ENCODE data around the gene INHBA.
A peak's percentile ranks its signal among the peaks of the same experiment; 100 is the strongest.

The INHBA gene

GRCh38 chr7:41711283-41712064 is 8.6 kb upstream of the INHBA start:
- no peak for DNase-seq (ENCODE audit: low read depth in 1 of 2, low spot score in 1 of 2)

GRCh38 chr7:41710838-41711237 is 7.9 kb upstream of the INHBA start:
- DNase-seq (ENCODE audit: low read depth in 1 of 2, low spot score in 1 of 2), result no peak

- DNase-seq (ENCODE audit: low read depth in 1 of 2, low spot score in 1 of 2), result no peak
These were observed 6.7 kb upstream of the INHBA start for GRCh38 chr7:41709621-41710020.

GRCh38 chr7:41708581-41709358 is 5.9 kb upstream of the INHBA start:
- DNase-seq (ENCODE audit: low read depth in 1 of 2, low spot score in 1 of 2), result no peak

GRCh38 chr7:41706228-41706930 is 3.5 kb upstream of the INHBA start:
- DNase-seq (ENCODE audit: low read depth in 1 of 2, low spot score in 1 of 2), result no peak

- peak; percentile 3 to 46 for DNase-seq (ENCODE audit: low read depth in 1 of 2, low spot score in 1 of 2)
These were observed 2.4 kb upstream of the INHBA start for GRCh38 chr7:41705109-41705901.

GRCh38 chr7:41701068-41701941 is 1.6 kb downstream of the INHBA start:
- DNase-seq (ENCODE audit: low read depth in 1 of 2, low spot score in 1 of 2), result no peak

GRCh38 chr7:41700044-41700471 is 2.8 kb downstream of the INHBA start:
- DNase-seq (ENCODE audit: low read depth in 1 of 2, low spot score in 1 of 2), result no peak

GRCh38 chr7:41699516-41699915 is 3.4 kb downstream of the INHBA start:
- no peak for DNase-seq (ENCODE audit: low read depth in 1 of 2, low spot score in 1 of 2)

GRCh38 chr7:41698726-41699125 is 4.2 kb downstream of the INHBA start:
- DNase-seq (ENCODE audit: low read depth in 1 of 2, low spot score in 1 of 2), result no peak

- no peak for DNase-seq (ENCODE audit: low read depth in 1 of 2, low spot score in 1 of 2)
These were observed 4.8 kb downstream of the INHBA start for GRCh38 chr7:41698114-41698513.

GRCh38 chr7:41696323-41696916 is 6.5 kb downstream of the INHBA start:
- DNase-seq (ENCODE audit: low read depth in 1 of 2, low spot score in 1 of 2), result no peak

- no peak for DNase-seq (ENCODE audit: low read depth in 1 of 2, low spot score in 1 of 2)
These were observed 7.1 kb downstream of the INHBA start for GRCh38 chr7:41695661-41696322.

- DNase-seq (ENCODE audit: low read depth in 1 of 2, low spot score in 1 of 2), result no peak
These were observed 8.4 kb downstream of the INHBA start for GRCh38 chr7:41694495-41694894.

- no peak for DNase-seq (ENCODE audit: low read depth in 1 of 2, low spot score in 1 of 2)
These were observed 9.5 kb downstream of the INHBA start for GRCh38 chr7:41693150-41693997.

- no peak for DNase-seq (ENCODE audit: low read depth in 1 of 2, low spot score in 1 of 2)
These were observed 10.6 kb downstream of the INHBA start for GRCh38 chr7:41692251-41692650.

- no peak for DNase-seq (ENCODE audit: low read depth in 1 of 2, low spot score in 1 of 2)
These were observed 11.4 kb downstream of the INHBA start for GRCh38 chr7:41691286-41692190.
